Subcutaneous adipose tissue (tissue), 4 donors: Measurements from ENCODE around the gene ENKUR. TPM values are rescaled to one million over a fixed set of nuclear protein-coding genes. Genes with fewer than 3 reads are reported as not detected.

ENCODE experiments used
- CTCF ChIP-seq: fragments of 450-650 bp; IDR thresholded peaks from one replicate; pipeline ENCODE4 v1.5.1; 2016; ENCODE audit warnings: low read depth, mild to moderate bottlenecking, control low read depth, antibody characterized with exemption, moderate library complexity
- total RNA-seq, 4 donors: library from RNA; depleted of rRNA; stranded (reverse); fragments of >200 nt; gene quantifications; one replicate each; pipeline ENCODE4 v1.1.0, GENCODE V29; 2016

Gene ENKUR
- total RNA-seq = under 1 TPM in 1 of 4 donors, not detected in 3; 0.17 TPM

- no peak for TF ChIP-seq CTCF
These were observed at the start of gene ENKUR for GRCh38 chr10:25015828-25016375. Gene ENKUR, minus strand, starts transcription at chr10:25016158. Its CDS starts 222 bp downstream, at chr10:25015936.

- TF ChIP-seq CTCF = no peak
These were observed 48.4 kb upstream of the ENKUR start for GRCh38 chr10:25064401-25064800.

- no peak for TF ChIP-seq CTCF
These were observed 47.7 kb upstream of the ENKUR start for GRCh38 chr10:25063644-25064043.

- no peak for TF ChIP-seq CTCF
These were observed 47.2 kb upstream of the ENKUR start for GRCh38 chr10:25063157-25063556.

- no peak for TF ChIP-seq CTCF
These were observed 45.9 kb upstream of the ENKUR start for GRCh38 chr10:25061711-25062449.

- no peak for TF ChIP-seq CTCF
These were observed 45.2 kb upstream of the ENKUR start for GRCh38 chr10:25061125-25061524.

GRCh38 chr10:25059990-25060389 lies 44.0 kb upstream of the ENKUR start:
- no peak for TF ChIP-seq CTCF
